T follicular helper cell (primary cell): ENCODE data around the gene NRAS.

Source experiments
- DNase-seq: peaks from one replicate; pipeline ENCODE4 v3.0.0-alpha.2; 2020; ENCODE audit warnings: low read depth

NRAS gene

DNA sequence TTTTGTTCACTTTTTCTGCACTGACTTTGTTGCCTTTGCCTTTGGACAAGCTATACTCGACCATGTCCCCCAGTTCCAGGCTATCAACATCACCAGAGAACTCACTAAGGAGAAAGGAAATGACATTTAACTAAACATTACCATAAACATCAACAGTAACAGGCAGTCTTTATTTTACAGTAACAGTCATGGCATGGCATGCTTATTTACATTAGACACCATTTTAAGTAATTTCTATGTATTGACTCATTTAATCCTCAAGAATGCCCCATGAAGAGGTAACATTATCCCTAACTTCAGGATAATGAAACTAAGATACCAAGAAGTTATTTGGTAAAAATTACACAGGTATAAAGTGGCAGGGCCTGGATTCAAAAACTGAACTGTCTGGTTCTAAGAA is 8.7 kb upstream of the NRAS start:
- no peak for DNase-seq

DNA sequence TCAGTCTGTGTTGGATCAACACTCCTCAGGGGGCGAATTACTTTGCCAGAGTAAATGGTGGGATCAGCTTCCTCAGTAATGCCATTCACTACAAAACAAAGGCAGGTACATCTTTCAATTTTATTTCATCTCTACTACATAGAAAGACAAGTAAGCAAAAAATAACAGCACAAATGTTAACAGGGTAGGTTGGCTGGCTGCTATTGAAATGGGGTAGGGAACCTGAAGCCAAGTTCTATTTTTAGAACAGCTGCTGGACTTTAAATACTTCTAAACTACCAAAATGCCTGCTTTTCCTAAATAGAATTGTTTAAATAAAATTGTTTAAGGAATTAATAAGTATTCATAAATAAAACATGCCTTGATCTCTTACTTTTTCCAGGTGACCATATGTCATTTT is 7.3 kb upstream of the NRAS start:
- DNase-seq: no peak

DNA sequence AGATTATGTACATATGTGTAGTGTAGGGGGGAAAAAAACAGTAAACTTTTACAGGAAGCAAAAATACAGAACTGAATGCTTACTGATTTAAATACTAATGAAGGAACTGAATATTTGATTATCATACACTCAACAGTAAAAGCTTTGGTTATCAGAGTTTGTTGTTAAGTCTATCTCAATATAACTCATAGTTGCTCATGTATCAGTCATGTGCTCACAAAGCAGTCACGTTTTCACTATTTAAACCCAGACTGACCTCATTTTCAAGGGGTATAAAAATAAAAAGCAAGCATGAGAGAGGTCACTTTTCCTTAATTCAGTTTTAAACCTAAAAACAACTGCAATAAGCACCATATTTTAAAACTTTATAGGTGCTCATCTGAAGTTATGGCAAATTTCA is 6.9 kb upstream of the NRAS start:
- no peak for DNase-seq

DNA sequence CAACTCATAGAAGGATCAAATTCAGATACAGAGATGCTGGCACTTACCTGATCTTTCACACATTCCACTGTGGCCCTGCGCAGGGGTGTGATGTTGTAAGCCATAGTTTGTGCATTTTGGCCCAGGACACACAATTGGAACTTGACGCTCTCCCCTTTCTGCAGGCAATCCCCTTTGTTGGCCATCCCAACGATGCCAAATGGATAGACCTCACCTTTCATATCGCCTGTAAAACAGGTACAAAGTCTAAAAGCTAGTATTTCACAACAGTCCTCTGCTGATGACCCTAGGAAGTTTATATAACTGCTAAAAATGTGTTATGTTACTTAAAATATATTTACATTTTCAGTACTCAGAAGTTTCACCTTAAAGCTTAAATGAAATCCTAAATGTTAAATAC is 3.9 kb upstream of the NRAS start:
- no peak for DNase-seq

DNA sequence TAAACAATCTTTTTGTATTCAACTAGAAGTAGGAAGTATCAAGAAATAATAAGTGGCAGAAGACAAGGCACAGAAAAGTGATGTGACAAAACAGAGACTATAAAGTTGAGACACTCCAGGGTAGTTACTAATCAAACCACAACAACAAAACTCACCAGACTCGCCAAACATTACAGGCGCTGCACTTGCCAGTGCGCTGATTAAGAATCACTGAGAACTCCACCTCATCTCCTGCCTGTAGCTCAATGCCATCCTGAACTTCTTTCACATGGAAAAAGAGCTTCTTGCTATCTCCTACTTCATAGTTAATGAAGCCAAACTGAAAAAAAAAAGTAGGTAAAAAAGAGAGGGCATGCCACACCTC is 2.8 kb upstream of the NRAS start:
- DNase-seq: no peak

DNA sequence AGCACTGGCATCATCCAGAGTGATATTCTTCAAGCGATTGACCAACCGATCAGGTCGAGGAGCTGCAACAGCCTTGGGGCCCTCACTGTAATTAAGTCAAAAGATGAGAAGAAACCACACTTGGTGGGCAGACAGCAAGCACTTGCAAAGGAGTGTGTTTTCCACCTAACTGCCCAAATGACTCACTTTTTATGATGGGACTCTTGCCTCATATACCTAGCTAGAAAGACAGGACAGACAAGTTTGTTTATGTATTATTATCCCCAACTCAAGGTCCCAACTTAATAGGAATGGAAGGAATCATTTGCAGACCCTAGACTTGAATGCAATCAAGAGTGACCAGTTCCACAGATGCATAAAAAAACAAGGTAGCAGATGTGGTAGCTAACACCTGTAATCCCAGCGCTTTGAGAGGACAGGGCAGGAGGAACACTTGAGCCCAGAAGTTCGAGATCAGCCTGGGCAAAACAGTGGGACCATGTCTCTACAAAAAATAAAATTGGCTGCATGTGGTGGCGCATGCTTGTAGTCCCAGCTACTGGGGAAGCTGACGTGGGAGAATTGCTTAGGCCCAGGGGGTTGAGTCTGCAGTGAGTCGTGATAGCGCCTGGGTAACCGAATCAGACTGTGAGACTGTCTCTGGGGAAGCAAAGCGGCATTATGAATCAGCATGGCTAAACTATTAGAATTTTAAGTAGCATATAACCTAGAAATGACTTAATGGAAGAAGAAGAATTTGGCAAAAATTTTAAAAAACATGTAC is 2.3 kb upstream of the NRAS start:
- DNase-seq: no peak

DNA sequence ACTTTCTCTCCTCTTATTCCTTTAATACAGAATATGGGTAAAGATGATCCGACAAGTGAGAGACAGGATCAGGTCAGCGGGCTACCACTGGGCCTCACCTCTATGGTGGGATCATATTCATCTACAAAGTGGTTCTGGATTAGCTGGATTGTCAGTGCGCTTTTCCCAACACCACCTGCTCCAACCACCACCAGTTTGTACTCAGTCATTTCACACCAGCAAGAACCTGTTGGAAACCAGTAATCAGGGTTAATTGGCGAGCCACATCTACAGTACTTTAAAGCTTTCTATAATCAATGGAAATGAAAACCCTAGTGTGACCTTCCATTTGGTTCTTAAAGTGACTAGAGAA is 643 bp downstream of the NRAS start:
- no peak for DNase-seq

DNA sequence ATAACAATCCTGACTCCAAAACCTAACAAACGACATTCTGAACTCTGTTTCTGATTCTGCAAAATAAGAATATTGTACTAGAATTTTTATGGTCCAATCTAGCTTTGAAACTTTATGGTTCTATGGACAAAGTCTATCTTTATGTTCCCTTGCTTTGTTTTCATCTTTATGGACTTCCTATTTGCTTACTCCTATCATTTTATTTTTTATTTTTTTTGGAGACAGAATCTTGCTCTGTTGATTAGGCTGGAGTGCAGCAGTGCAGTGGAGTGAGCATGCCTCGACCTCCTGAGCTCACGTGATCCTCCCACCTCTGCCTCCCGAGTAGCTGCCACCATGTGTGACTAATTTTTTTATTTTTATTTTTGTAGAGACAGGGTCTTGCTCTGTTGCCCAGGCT is 3.6 kb downstream of the NRAS start:
- DNase-seq: no peak

DNA sequence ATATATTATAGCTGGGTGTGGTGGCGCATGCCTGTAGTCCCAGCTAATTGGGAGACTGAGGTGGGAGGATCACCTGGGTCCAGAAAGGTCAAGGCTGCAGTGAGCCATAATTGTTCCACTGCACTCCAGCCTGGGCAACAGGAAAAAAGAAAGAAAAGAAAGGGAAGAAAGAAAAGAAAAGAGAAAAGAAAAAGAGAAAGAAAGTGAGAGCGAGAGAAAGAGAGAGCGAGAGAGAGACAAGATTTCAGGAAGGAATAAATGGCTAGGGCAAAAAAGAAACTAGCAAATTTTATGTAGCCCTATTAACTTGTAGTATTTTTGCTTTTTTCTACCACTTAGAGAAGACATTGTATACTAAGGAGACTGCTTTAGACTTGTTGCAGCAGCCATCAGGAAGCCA is 6.2 kb downstream of the NRAS start:
- DNase-seq: no peak

DNA sequence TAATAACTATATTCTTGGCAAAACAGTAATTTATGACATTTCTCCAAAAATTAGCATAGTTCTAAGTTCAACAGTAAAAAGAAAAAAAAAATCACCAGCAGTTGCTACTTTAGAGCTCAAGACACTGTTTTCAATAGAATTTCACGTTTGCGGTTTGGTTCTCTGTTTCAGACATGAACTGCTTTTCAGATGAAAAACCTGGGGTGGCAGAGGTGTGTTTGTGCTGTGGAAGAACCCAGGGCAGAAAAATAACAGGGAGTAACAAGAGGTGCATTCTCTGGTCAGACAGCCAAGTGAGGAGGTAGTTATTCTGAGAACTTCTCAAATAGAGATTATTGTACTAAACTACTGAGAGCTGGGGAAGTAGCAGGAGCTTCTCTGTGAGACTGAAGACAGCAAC is 9.0 kb downstream of the NRAS start:
- DNase-seq: no peak

DNA sequence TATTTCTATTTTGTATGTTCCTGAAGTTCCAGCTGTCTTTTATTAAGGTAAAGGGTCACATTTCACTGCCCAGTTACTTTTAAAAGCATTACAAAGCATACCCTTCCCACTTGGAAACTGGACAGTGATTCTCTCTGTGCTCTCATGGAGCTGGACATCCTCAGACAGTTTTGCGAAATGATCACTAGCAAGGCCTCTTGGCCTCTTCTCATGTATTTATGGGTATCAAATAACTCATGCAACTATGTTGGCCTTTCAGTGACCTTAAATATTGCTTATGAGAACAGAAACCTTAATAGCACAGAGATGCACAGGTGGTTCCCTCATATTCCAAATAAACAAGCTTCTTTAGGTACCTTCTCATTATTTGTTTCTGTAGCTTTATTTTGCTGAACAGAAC is 13.3 kb downstream of the NRAS start:
- DNase-seq: no peak

DNA sequence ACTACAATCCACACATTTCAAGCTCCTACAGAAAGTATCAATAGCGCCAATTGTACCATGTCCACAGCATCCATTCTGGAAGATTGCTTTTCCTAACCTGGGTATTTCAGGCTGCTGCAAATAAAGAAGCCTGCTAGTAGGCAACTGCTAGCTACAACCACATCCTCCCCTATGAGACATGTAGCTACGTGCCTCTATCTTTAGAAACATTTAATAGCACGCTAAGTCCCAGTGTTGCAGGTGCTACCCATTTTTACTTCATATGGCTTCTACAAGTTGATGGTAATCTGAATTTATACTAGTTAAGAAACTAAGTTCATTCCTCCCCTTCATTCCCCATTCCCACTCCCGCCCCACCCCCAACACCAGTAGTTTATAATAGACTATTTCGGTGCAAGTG is 13.8 kb downstream of the NRAS start:
- no peak for DNase-seq

DNA sequence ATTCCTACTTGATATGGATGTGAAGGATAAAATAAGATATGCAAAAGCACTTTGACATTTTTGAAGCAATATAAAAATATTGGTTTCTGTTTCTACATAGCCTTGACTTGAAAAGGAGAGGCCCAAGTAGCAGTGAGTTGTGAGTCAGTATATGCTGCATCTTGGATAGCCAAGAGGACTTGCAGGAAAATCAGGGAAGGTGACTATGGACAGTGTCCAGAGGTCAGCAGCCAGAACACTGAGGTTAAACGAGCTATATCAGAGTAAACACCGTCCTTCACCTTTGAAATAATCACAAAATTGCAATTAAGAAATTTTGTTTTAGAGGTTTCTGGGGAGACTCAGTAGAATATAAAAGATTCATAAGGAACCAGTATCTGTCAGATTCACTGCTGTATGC is 14.6 kb downstream of the NRAS start:
- DNase-seq: no peak

DNA sequence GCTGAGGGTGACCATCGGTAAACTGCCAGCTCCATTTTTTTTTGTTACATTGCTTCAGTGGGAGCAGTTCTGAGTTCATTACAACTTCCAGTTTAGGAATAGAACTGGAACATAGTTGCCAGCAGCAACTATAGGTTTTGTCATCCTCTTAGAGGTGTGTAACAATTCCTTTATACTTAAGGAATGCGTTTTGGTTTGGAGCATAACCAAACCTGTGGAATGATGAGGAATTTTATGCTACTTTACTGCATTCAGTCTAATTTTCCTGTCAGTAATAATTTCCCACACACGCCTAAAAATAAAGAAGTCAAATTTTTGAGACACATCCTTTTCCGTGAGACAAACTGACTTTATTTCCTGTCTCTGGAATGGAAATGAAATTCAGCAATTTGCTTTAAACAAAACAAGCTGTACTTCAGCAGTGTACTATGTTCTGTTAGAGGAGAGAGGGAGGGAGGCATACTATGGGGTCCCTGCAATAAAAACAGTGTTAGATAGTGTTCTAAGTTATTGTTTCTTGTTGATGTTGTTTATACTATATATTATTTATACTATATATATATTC is 16.5 kb downstream of the NRAS start:
- DNase-seq: no peak

DNA sequence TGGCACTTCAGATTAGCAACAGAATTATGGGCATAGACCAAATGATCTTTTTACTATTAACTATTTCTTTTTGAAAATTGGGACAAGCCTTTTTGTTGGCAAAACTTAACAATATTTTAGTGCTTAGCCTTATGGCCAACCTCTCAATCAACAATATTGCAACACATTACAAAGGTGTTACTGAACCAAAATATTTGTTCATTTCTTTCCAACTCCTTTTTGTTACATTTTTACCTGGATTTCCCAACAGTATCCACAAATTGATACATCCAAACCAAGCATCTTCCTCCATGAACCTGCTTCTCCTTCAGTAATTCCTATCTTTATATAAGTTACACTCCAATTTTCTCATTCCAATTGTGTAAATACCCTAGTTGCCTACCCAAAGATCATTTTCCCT is 19.8 kb downstream of the NRAS start:
- DNase-seq: no peak

DNA sequence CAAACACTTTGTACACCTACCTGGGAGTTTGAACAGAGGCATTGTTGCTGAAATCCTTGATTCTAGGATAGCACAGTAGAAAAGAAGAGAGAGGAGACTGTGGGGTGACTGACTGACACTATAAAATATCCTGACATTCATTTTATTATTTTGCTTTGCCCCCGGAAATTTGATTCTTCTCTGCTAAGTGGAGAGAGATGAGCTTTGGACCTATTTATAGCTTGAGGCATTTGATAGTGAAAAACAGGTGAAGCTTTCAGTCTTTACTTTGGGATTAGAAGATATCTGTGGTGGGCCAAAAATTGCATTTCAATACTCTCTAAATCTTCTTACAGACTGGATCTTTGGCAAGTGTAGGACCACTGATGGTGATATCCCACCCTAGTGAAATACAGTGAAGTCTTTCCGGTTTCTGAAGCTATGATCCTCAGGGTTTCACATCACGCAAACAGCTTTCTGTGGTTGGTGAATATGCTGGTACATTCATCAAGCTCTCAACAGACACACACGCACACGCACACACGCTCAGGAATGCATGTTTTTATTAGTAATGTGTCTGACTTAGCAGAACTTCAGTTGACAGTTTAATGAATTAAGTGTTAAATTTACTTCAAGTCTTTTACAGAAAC is 21.0 kb downstream of the NRAS start, which contains the start of gene AMPD1:
TSS of gene AMPD1 (minus strand) at position 117 of the 629 bp plus-strand sequence. CDS start at position 42, 75 bp downstream.
- no peak for DNase-seq

DNA sequence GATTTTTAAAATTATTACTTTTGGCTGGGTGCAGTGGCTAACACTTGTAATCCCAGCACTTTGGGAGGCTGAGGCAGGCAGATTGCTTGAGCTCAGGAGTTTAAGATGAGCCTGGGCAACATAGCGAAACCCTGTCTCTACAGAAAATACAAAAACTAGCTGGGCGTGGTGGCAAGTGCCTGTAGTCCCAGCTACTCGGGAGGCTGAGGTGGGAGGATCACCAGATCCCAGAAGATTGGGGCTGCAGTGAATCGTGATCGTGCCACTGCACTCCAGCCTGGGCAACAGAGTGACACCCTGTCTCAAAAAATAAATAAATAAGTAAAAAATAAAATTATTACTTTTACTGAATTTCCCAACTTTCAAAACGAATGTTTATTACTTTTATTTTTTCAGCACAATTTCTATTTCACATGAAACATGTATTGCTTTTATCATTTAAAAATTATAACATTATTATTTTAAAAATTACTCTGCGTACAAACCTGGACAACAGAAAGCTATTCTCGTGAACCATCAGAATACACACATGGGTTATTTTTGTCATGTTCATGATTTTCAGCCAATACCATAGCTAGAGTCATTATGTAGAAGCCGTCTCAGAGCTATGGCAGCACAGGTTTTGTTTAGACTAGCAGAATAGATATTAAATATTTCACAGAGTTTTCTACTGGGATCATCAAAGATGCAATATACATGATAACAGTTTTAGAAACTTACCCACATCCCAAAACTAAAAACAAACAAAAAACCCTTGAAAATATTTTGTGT is 21.8 kb downstream of the NRAS start:
- no peak for DNase-seq

DNA sequence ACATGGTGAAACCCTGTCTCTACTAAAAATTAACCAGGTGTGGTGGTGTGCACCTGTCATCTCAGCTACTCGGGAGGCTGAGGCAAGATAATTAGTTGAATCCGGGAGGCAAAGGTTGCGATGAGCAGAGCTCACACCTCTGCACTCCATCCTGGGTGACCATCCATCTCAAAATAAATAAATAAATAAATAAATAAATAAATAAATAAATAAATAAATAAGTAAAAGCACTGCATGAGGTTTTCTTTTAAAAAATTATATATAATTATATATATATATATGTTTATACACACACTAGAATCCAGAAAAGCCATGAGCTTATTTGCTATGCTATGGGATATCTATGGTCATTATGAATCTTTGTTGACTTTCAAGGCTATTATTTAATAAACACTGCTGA is 23.6 kb downstream of the NRAS start:
- no peak for DNase-seq

DNA sequence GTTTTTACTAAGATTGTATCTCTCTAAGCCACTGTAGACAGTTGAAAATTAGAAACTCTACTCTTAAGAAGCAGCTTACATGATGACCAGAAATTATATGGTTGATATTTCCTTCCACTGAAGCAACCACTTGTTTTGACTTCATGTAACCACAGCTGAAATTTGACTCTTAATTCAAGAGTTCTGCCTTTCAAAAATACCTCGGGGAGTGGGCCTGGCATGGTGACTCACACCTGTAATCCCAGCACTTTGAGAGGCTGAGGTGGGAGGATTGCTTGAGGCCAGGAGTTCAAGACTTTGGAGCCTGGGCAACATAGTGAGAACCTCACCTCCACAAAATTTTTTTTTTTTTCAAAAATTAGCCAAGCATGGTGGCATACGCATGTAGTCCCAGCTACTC is 25.5 kb downstream of the NRAS start:
- no peak for DNase-seq

DNA sequence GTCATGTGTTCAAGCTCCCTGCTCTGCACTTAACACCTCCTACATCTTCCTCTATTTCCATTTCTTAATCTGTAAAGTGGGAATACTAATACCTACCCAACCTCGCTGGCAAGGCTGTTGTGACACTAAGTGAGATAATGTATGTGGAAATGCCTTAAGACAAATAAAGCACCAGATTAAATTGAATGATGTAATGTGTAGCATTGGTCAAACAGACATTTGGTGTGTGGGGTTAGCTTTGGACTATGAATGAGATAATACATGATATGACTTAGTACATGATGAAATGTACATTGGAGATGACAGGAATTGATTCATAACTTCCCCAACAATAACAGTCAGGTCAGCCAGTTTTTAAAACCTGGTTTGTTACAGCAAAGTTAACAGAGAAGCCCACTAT is 26.4 kb downstream of the NRAS start:
- DNase-seq: no peak

DNA sequence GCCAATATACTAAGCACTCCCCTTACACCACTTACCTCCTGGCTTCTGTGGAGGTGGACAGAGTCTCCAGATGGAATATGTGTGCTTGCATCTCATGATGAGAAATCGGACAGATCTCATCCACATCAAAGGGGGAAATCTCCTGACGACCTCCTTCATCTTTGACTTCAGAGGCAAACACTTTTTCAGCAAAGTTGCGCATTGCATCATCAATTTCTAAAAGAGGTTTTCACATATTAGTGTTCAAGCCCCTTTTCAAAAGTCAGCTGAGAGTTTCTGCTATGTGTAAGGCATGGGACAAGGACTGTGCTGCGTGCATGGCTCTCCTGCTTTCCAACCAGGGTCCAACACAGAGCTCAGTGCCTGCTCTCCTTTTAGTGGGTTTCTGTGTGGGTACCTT is 28.0 kb downstream of the NRAS start:
- DNase-seq: no peak

DNA sequence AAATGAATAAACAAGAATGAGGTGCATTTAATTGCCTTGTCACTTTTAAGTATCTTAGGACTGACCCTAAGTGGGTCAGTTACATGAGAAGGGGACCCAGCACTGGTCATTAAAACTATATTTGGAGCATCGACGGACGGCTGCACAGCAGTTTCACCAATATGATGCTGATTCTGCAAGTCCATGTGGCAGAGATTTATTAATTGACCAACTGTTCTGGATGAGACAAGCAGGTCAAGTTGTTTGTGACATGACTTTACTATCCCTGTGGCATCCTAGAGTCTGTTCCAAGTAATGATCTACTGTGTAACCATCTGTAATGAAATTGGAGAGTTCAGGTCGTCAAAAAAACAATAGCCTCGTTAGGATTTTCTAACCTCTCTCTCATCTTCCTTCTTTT is 30.7 kb downstream of the NRAS start:
- DNase-seq: no peak

DNA sequence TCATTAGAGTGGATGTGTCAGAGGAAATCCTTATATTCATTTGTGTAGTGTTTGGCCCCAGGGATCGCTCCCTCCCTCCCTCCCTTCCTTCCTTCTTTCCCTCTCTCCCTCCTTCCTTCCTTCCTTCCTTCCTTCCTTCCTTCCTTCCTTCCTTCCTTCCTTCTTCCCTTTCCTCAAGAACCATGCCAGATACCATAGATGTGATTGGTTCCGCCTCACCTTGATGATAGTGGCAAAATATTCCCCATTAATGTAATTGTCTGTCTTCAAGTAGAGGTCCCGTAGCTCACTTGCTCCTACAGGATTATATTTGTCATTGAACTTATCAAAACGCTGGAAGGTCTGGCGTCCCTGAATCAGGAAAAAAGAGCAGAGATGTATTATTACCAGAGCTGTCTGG is 38.9 kb downstream of the NRAS start:
- DNase-seq: no peak
